ENCODE measurements around the gene RNASEH2B. TPM values are rescaled to one million over a fixed set of nuclear protein-coding genes. Genes with fewer than 3 reads are reported as not detected.

The RNASEH2B gene
- polyA plus RNA-seq, 2 of the 4 experiments (the other 2 are of a cell fraction): 27.5 to 73.5 TPM

DNA sequence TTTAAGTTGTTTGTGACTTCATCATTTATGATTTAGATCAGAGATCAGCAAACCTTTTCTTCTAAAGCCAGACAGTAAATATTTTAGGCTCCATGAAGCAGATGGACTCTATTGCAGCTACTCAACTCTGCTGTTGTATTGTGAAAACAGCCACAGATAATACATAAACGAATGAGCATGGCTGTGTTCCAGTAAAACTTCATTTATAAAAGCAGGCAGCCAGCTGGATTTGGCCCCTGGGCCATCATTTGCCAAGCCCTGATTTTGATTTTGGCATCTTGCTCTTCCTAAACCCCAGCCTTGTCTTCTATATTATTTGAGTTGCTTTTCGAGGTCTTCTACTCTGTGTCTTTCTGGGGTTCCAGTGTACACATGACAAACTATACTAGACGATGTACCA is 41.3 kb downstream of the RNASEH2B start (continued):
- TF ChIP-seq MAFK (IDR thresholded peaks at IDR 0.05; ENCODE audit: partially characterized antibody): no peak

DNA sequence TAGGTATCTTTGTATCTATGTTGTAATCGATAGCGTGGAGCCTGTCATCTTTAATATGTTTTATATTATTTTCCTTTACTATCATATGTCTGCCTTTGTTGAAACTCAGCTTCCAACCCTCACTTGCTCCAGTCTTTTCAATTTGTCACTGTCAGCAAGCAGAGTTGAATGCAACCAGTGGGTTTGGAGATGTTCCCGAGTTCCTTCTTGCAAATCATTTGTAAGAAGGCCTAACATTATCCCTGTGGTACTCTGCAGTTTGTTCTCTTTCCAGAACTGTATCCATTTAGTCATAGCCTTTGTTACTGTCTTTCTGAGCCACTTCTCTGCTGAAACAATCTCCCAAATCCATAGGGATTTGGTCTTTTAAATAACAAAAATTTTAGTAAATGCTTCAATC is 41.8 kb downstream of the RNASEH2B start:
- H3K4me2 ChIP-seq: no peak overlapping the region
- no peaks in the 10 kb centered on the region for H3K9me3 ChIP-seq
- H3K27ac ChIP-seq: no peak overlapping the region
- 78% methylated on average over 3 of the region's 3 CpGs for WGBS (ENCODE audit: missing lambda C conversion rate)
- no peak for TF ChIP-seq CBX2 (IDR thresholded peaks at IDR 0.05; ENCODE audit: borderline replicate concordance, low read depth)
- no peak for TF ChIP-seq BHLHE40 (IDR thresholded peaks at IDR 0.05; ENCODE audit: low read depth, low read length)
- no peak for TF ChIP-seq ZFP36 (IDR thresholded peaks at IDR 0.05; ENCODE audit: borderline replicate concordance, partially characterized antibody)
- no peak for TF ChIP-seq TFCP2L1 (CRISPR knock-in tag; IDR thresholded peaks at IDR 0.05)
- TF ChIP-seq FOSL2 (IDR thresholded peaks at IDR 0.05): no peak
- no peak for TF ChIP-seq FOSL2 (CRISPR knock-in tag; IDR thresholded peaks at IDR 0.05)
- no peak for TF ChIP-seq NFE2L2 (conservative IDR thresholded peaks at IDR 0.05; ENCODE audit: low read length)
- no peak for TF ChIP-seq MAZ (IDR thresholded peaks at IDR 0.05; ENCODE audit: borderline replicate concordance, low read depth, low read length)
- no peak for TF ChIP-seq HOXA7 (CRISPR knock-in tag; IDR thresholded peaks at IDR 0.05)
- TF ChIP-seq, protein P1, sequence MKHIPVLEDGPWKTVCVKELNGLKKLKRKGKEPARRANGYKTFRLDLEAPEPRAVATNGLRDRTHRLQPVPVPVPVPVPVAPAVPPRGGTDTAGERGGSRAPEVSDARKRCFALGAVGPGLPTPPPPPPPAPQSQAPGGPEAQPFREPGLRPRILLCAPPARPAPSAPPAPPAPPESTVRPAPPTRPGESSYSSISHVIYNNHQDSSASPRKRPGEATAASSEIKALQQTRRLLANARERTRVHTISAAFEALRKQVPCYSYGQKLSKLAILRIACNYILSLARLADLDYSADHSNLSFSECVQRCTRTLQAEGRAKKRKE (CRISPR knock-in tag; IDR thresholded peaks at IDR 0.05; ENCODE audit: low read depth): no peak
- TF ChIP-seq ZNF302 (CRISPR knock-in tag; IDR thresholded peaks at IDR 0.05): no peak
- TF ChIP-seq PHF8 (IDR thresholded peaks at IDR 0.05; ENCODE audit: borderline replicate concordance, low read depth): no peak
- TF ChIP-seq, protein P2, sequence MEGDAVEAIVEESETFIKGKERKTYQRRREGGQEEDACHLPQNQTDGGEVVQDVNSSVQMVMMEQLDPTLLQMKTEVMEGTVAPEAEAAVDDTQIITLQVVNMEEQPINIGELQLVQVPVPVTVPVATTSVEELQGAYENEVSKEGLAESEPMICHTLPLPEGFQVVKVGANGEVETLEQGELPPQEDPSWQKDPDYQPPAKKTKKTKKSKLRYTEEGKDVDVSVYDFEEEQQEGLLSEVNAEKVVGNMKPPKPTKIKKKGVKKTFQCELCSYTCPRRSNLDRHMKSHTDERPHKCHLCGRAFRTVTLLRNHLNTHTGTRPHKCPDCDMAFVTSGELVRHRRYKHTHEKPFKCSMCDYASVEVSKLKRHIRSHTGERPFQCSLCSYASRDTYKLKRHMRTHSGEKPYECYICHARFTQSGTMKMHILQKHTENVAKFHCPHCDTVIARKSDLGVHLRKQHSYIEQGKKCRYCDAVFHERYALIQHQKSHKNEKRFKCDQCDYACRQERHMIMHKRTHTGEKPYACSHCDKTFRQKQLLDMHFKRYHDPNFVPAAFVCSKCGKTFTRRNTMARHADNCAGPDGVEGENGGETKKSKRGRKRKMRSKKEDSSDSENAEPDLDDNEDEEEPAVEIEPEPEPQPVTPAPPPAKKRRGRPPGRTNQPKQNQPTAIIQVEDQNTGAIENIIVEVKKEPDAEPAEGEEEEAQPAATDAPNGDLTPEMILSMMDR (IDR thresholded peaks at IDR 0.05): no peak
- no peak for TF ChIP-seq NPAS2 (CRISPR knock-in tag; IDR thresholded peaks at IDR 0.05; ENCODE audit: borderline replicate concordance)
- TF ChIP-seq SMC3 (IDR thresholded peaks at IDR 0.05): no peak
- no peak for DNase-seq (ENCODE audit: low read depth in 1 of 2, low spot score in 1 of 2)
- H3K4me3 ChIP-seq: no peak overlapping the region
- H3K4me1 ChIP-seq: no peaks in the 10 kb centered on the region
- FAIRE-seq: no peak
- no peak for ATAC-seq
- CTCF ChIA-PET: interaction anchor here (2.2 kb wide), 1 partner anchor 39 kb away, joined by 7 read pairs; no protein-coding TSS in a partner anchor
- POLR2A ChIA-PET: no interaction called here

DNA sequence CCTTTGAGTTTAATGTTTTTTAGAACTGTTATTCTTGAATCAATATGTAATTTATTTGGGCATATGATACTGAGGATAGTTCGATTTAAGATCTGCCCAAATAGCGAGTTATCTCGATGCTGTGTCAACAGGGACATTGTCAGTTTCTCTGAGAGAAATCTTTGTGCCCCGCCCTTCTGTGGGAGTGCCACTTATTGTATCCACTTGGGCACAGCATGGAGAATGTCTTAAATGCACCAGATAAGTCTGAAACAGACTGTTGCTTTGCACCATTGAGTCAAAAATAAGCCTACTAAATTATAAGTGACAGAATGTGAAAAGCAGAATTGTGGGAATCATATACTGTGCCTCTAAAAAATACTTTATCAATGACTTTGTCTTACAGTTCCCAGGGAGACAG is 45.6 kb downstream of the RNASEH2B start:
- ChIA-PET CTCF (no interaction called here), POLR2A (no interaction called here)
- H3K9me3 ChIP-seq: no peaks in the 10 kb centered on the region
- 87% methylated on average over 4 of the region's 4 CpGs for WGBS (ENCODE audit: missing lambda C conversion rate)
- H3K4me2 ChIP-seq: no peak overlapping the region
- H3K4me1 ChIP-seq: no peaks in the 10 kb centered on the region
- no peak overlapping the region for H3K4me3 ChIP-seq
- no peak for ATAC-seq
- TF ChIP-seq, protein P2 (IDR thresholded peaks at IDR 0.05): no peak
- TF ChIP-seq MYC (IDR thresholded peaks at IDR 0.05; ENCODE audit: borderline replicate concordance, low read length) (no peak), FOXS1 (CRISPR knock-in tag; IDR thresholded peaks at IDR 0.05) (no peak), POLR2AphosphoS2 (conservative IDR thresholded peaks at IDR 0.05; ENCODE audit: low read length) (no peak), HEYL (CRISPR knock-in tag; IDR thresholded peaks at IDR 0.05) (no peak), JUNB (IDR thresholded peaks at IDR 0.05) (no peak), HOXB5 (CRISPR knock-in tag; IDR thresholded peaks at IDR 0.05) (no peak), JUN (IDR thresholded peaks at IDR 0.05) (no peak), HDAC2 (IDR thresholded peaks at IDR 0.05) (no peak), EHMT2 (IDR thresholded peaks at IDR 0.05; ENCODE audit: low read depth) (no peak), GATA3 (IDR thresholded peaks at IDR 0.05; ENCODE audit: borderline replicate concordance) (no peak), HOXB13 (CRISPR knock-in tag; IDR thresholded peaks at IDR 0.05; ENCODE audit: low read depth) (no peak), FOSB (CRISPR knock-in tag; IDR thresholded peaks at IDR 0.05) (no peak), KDM1A (IDR thresholded peaks at IDR 0.05; ENCODE audit: low read depth) (no peak), SMC3 (IDR thresholded peaks at IDR 0.05) (no peak), FOSL2 (IDR thresholded peaks at IDR 0.05) (no peak), FOSL2 (CRISPR knock-in tag; IDR thresholded peaks at IDR 0.05) (no peak), EHF (CRISPR knock-in tag; IDR thresholded peaks at IDR 0.05) (no peak)
- TF ChIP-seq, protein P3, sequence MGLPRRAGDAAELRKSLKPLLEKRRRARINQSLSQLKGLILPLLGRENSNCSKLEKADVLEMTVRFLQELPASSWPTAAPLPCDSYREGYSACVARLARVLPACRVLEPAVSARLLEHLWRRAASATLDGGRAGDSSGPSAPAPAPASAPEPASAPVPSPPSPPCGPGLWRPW (IDR thresholded peaks at IDR 0.05): no peak
- DNase-seq (ENCODE audit: low read depth in 1 of 2, low spot score in 1 of 2): no peak
- no peak for FAIRE-seq
- no peak overlapping the region for H3K27ac ChIP-seq
